T1000 (cell line): ENCODE results near the gene KDM5B.
"Not testable (repeated sequence)": the region's sequence is repeated elsewhere in the genome, so short reads cannot be mapped to it uniquely, and the experiment has no call there.

Experiments
- DNase-seq: peaks from one replicate; lab custom pipeline; 2025; ENCODE audit warnings: mixed read lengths; lab: John Stamatoyannopoulos, UW

The KDM5B gene

GRCh38 chr1:202791077-202791747, 17.0 kb downstream of the KDM5B start:
- no peak for DNase-seq

- DNase-seq, result no peak
These were observed 19.4 kb downstream of the KDM5B start for GRCh38 chr1:202788800-202789199.

- DNase-seq, result no peak
These were observed 21.4 kb downstream of the KDM5B start for GRCh38 chr1:202786804-202787203.

GRCh38 chr1:202781180-202781579, 27.0 kb downstream of the KDM5B start:
- no peak for DNase-seq

- no peak for DNase-seq
These were observed 38.1 kb downstream of the KDM5B start for GRCh38 chr1:202770135-202770534.

GRCh38 chr1:202765721-202766120, 42.5 kb downstream of the KDM5B start:
- no peak for DNase-seq

GRCh38 chr1:202762019-202762418, 46.2 kb downstream of the KDM5B start:
- no peak for DNase-seq

GRCh38 chr1:202760589-202760988, 47.6 kb downstream of the KDM5B start:
- no peak for DNase-seq

GRCh38 chr1:202756391-202756790, 51.8 kb downstream of the KDM5B start:
- no peak for DNase-seq

- no peak for DNase-seq
These were observed 53.9 kb downstream of the KDM5B start for GRCh38 chr1:202754293-202754692.

GRCh38 chr1:202752774-202753173, 55.4 kb downstream of the KDM5B start:
- no peak for DNase-seq

- DNase-seq, result no peak
These were observed 57.5 kb downstream of the KDM5B start for GRCh38 chr1:202750761-202751160.

- no peak for DNase-seq
These were observed 58.2 kb downstream of the KDM5B start for GRCh38 chr1:202750024-202750423.

- no peak for DNase-seq
These were observed 62.8 kb downstream of the KDM5B start for GRCh38 chr1:202745323-202745888.

- DNase-seq, result not testable (repeated sequence)
These were observed 63.5 kb downstream of the KDM5B start for GRCh38 chr1:202744770-202745169.

GRCh38 chr1:202742496-202742895, 65.7 kb downstream of the KDM5B start:
- DNase-seq, result no peak

GRCh38 chr1:202733251-202733650, 75.0 kb downstream of the KDM5B start:
- DNase-seq, result no peak

GRCh38 chr1:202728951-202729350, 79.3 kb downstream of the KDM5B start:
- DNase-seq, result no peak

GRCh38 chr1:202725526-202725925, 82.7 kb downstream of the KDM5B start:
- DNase-seq, result no peak

- DNase-seq, result no peak
These were observed 84.5 kb downstream of the KDM5B start for GRCh38 chr1:202723708-202724107.

- not testable (repeated sequence) for DNase-seq
These were observed 85.2 kb downstream of the KDM5B start for GRCh38 chr1:202723046-202723445.

- no peak for DNase-seq
These were observed 91.6 kb downstream of the KDM5B start for GRCh38 chr1:202716654-202717053.

GRCh38 chr1:202714202-202714601, 94.0 kb downstream of the KDM5B start:
- DNase-seq, result not testable (repeated sequence)

- DNase-seq, result no peak
These were observed 95.1 kb downstream of the KDM5B start for GRCh38 chr1:202713110-202713509.
